ENCODE results near the gene TNRC6A.

GRCh38 chr16:24855678-24856077 is 126.2 kb downstream of the TNRC6A start:
- TF ChIP-seq POLR2AphosphoS5 (IDR thresholded peaks at IDR 0.05; ENCODE audit: low read depth, low read length) (no peak), TAF1 (IDR thresholded peaks at IDR 0.05; ENCODE audit: borderline replicate concordance, low read depth, low read length) (no peak), POLR2A (IDR thresholded peaks at IDR 0.05; ENCODE audit: low read depth, low read length) (no peak)
